Stimulated activated CD8-positive, alpha-beta memory T cell treated with anti-CD3 and anti-CD28 coated beads, Interleukin-2, amount 100 ng/mL, for 1 hour (primary cell): ENCODE data around the gene DRD2.

ENCODE experiments used
- DNase-seq, 2 donors: peaks; one replicate each; pipeline ENCODE4 v3.0.0-alpha.2; 2020; ENCODE audit warnings: low read depth in 2 of 2

The DRD2 gene

GRCh38 chr11:113372309-113372708, 102.9 kb downstream of the DRD2 start:
- DNase-seq, result no peak

- DNase-seq, result no peak
Observed at GRCh38 chr11:113370634-113371033, 104.6 kb downstream of the DRD2 start.

- DNase-seq, result no peak
Observed at GRCh38 chr11:113369411-113369810, 105.8 kb downstream of the DRD2 start.

GRCh38 chr11:113365895-113366294, 109.3 kb downstream of the DRD2 start:
- DNase-seq, result no peak

- DNase-seq, result no peak
Observed at GRCh38 chr11:113363996-113364641, 111.1 kb downstream of the DRD2 start.

GRCh38 chr11:113363406-113363805, 111.8 kb downstream of the DRD2 start:
- DNase-seq, result no peak
